ENCODE measurements around the gene TIMM10B. TPM values are rescaled to one million over a fixed set of nuclear protein-coding genes. Genes with fewer than 3 reads are reported as not detected.

TIMM10B gene
- total and polyA plus RNA-seq, 2 of the 13 experiments (the other 11 are each of a cell fraction or from before 2014, with no cell fraction given): 34.9 to 39.5 TPM

GRCh38 chr11:6481012-6481923, at the start of gene TIMM10B, which contains the start of gene ARFIP2 (continued):
- TF ChIP-seq, protein P1, sequence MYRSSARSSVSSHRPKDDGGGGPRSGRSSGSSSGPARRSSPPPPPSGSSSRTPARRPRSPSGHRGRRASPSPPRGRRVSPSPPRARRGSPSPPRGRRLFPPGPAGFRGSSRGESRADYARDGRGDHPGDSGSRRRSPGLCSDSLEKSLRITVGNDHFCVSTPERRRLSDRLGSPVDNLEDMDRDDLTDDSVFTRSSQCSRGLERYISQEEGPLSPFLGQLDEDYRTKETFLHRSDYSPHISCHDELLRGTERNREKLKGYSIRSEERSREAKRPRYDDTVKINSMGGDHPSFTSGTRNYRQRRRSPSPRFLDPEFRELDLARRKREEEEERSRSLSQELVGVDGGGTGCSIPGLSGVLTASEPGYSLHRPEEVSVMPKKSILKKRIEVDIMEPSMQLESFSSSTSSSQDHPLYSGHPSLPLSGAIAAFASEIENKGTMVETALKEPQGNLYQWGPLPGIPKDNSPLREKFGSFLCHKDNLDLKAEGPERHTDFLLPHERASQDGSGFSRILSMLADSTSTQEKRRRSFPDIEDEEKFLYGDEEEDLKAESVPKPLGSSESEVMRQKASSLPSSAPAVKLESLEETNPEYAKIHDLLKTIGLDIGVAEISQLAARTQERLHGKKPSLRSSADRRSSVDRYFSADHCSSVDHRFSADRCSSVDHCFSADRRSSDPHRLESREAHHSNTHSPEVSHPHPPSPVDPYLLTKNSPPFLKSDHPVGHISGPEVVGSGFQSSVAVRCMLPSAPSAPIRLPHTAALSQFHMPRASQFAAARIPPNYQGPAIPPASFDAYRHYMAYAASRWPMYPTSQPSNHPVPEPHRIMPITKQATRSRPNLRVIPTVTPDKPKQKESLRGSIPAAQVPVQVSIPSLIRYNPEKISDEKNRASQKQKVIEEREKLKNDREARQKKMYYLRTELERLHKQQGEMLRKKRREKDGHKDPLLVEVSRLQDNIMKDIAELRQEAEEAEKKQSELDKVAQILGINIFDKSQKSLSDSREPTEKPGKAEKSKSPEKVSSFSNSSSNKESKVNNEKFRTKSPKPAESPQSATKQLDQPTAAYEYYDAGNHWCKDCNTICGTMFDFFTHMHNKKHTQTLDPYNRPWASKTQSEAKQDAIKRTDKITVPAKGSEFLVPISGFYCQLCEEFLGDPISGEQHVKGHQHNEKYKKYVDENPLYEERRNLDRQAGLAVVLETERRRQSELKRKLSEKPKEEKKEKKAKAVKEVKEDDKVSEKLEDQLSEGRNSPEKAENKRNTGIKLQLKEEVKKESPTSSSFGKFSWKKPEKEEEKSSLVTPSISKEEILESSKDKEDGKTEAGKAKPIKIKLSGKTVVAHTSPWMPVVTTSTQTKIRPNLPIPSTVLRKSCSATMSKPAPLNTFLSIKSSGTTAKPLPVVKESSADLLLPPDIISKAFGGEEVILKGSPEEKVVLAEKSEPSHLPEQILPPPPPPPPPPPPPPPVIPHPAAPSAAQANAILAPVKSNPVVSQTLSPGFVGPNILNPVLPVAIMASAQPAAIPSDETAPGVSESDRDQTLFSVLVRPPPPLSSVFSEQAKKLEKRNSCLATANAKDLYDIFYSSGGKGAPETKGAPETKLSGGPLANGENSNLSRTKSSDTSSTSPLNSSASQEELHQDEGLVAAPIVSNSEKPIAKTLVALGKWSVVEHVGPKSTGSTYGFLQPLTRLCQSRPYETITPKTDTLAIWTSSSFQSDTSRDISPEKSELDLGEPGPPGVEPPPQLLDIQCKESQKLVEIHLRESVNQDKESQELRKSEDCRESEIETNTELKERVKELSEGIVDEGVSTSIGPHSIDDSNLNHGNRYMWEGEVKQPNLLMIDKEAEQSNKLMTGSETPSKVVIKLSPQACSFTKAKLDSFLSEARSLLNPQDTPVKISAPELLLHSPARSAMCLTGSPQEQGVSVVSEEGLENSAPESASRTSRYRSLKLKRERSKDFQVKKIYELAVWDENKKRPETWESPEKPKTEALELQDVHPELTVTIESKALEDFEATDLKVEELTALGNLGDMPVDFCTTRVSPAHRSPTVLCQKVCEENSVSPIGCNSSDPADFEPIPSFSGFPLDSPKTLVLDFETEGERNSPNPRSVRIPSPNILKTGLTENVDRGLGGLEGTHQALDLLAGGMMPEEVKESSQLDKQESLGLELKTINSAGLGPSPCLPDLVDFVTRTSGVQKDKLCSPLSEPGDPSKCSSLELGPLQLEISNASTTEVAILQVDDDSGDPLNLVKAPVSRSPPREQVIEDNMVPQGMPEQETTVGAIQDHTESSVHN (CRISPR knock-in tag; IDR thresholded peaks at IDR 0.05): no peak
- TF ChIP-seq, protein P2, sequence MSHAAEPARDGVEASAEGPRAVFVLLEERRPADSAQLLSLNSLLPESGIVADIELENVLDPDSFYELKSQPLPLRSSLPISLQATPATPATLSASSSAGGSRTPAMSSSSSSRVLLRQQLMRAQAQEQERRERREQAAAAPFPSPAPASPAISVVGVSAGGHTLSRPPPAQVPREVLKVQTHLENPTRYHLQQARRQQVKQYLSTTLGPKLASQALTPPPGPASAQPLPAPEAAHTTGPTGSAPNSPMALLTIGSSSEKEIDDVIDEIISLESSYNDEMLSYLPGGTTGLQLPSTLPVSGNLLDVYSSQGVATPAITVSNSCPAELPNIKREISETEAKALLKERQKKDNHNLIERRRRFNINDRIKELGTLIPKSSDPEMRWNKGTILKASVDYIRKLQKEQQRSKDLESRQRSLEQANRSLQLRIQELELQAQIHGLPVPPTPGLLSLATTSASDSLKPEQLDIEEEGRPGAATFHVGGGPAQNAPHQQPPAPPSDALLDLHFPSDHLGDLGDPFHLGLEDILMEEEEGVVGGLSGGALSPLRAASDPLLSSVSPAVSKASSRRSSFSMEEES (CRISPR knock-in tag; IDR thresholded peaks at IDR 0.05): peak; percentile 84
- TF ChIP-seq ZNF883 (CRISPR knock-in tag; IDR thresholded peaks at IDR 0.05; ENCODE audit: not compliant biosample characterization): peak; percentile 56
- TF ChIP-seq, protein P3, sequence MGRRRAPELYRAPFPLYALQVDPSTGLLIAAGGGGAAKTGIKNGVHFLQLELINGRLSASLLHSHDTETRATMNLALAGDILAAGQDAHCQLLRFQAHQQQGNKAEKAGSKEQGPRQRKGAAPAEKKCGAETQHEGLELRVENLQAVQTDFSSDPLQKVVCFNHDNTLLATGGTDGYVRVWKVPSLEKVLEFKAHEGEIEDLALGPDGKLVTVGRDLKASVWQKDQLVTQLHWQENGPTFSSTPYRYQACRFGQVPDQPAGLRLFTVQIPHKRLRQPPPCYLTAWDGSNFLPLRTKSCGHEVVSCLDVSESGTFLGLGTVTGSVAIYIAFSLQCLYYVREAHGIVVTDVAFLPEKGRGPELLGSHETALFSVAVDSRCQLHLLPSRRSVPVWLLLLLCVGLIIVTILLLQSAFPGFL (CRISPR knock-in tag; IDR thresholded peaks at IDR 0.05): no peak
- TF ChIP-seq PITX1 (CRISPR knock-in tag; IDR thresholded peaks at IDR 0.05): peak; percentile 54
- 0 out of 2 replicates have a peak, but pooled peaks have one; percentile 54 for TF ChIP-seq ZNF280D (CRISPR knock-in tag; IDR thresholded peaks at IDR 0.05)
- TF ChIP-seq PCBP2 (optimal IDR thresholded peaks at IDR 0.05; ENCODE audit: low read depth, low read length, poor library complexity, severe bottlenecking): no peak
- no peak for TF ChIP-seq ZNF503 (CRISPR knock-in tag; IDR thresholded peaks at IDR 0.05)
- peak; percentile 15; the same call in 1 of the 2 replicates for TF ChIP-seq ZNF383 (CRISPR knock-in tag; IDR thresholded peaks at IDR 0.05; ENCODE audit: borderline replicate concordance)
- TF ChIP-seq ATRX (CRISPR knock-in tag; IDR thresholded peaks at IDR 0.05; ENCODE audit: borderline replicate concordance): no peak
